Upper lobe of right lung (tissue), 1 donor: Measurements from ENCODE around the gene GPR158. TPM values are rescaled to one million over a fixed set of nuclear protein-coding genes. Genes with fewer than 3 reads are reported as not detected.

ENCODE experiments used
- ATAC-seq: fragments of 200-7000 bp; cut with Tn5 transposase; one replicate; pipeline ENCODE4 v1.9.1; 2020; ENCODE audit warnings: mild to moderate bottlenecking, moderate library complexity
- DNase-seq: peaks from one replicate; pipeline ENCODE4 v3.0.0-alpha.2; 2020
- H3K27ac ChIP-seq: fragments of 200-600 bp; one replicate; pipeline ENCODE4 v1.8.0; 2022
- H3K27me3 ChIP-seq: fragments of 200-600 bp; one replicate; pipeline ENCODE4 v1.8.0; 2022; ENCODE audit warnings: mild to moderate bottlenecking
- H3K36me3 ChIP-seq: fragments of 200-600 bp; one replicate; pipeline ENCODE4 v1.8.0; 2022
- H3K4me1 ChIP-seq: fragments of 200-600 bp; one replicate; pipeline ENCODE4 v1.8.0; 2022
- H3K4me3 ChIP-seq: fragments of 200-600 bp; one replicate; pipeline ENCODE4 v1.8.0; 2022; ENCODE audit warnings: mild to moderate bottlenecking
- H3K9me3 ChIP-seq: fragments of 200-600 bp; one replicate; pipeline ENCODE4 v1.8.0; 2022
- CTCF ChIP-seq: fragments of 200-600 bp; IDR thresholded peaks from one replicate; pipeline ENCODE4 v1.8.0; 2022; ENCODE audit warnings: antibody characterized with exemption
- intact Hi-C: fragments of 100-400 bp; cut with DNase I; formaldehyde crosslinking; loops from one replicate; pipeline ENCODE4 v1.11.0; 2022
- total RNA-seq: library from RNA; stranded (reverse); fragmentation: NEBNext Ultra II Directional; extraction: Animal tissue kit (Norgen Biotek cat#: 25700); gene quantifications from one replicate; pipeline ENCODE4 v1.2.1, GENCODE V29; 2021
- donor health status: DM: no; HTN: yes; CAD: no; lungs with severe emphysema.

GPR158 gene
- total RNA-seq, 1 donor from 2014 or later, result not detected

- no peaks in the 10 kb centered on the region for H3K27me3 ChIP-seq
- intact Hi-C loops, result no loop called here
- H3K9me3 ChIP-seq, result no peaks in the 10 kb centered on the region
- DNase-seq (no peak), ATAC-seq (no peak)
- TF ChIP-seq CTCF, result no peak
- no peaks in the 10 kb centered on the region for H3K36me3 ChIP-seq
- no peak overlapping the region for H3K27ac ChIP-seq
- no peak overlapping the region for H3K4me3 ChIP-seq
- no peaks in the 10 kb centered on the region for H3K4me1 ChIP-seq
These were observed 231.1 kb downstream of the GPR158 start for GRCh38 chr10:25405871-25406270.

GRCh38 chr10:25417611-25418010, 242.8 kb downstream of the GPR158 start:
- intact Hi-C loops, result no loop called here
- Histone ChIP-seq H3K9me3 (no peaks in the 10 kb centered on the region), H3K27me3 (no peaks in the 10 kb centered on the region), H3K4me3 (no peak overlapping the region), H3K27ac (no peak overlapping the region), H3K4me1 (no peaks in the 10 kb centered on the region), H3K36me3 (no peaks in the 10 kb centered on the region)
- no peak for DNase-seq
- TF ChIP-seq CTCF, result no peak
- ATAC-seq, result no peak

- ATAC-seq (no peak), DNase-seq (no peak)
- H3K36me3 ChIP-seq, result no peaks in the 10 kb centered on the region
- H3K27me3 ChIP-seq, result no peaks in the 10 kb centered on the region
- H3K27ac ChIP-seq, result no peak overlapping the region
- no peak for TF ChIP-seq CTCF
- H3K4me3 ChIP-seq, result no peak overlapping the region
- intact Hi-C loops, result no loop called here
- H3K9me3 ChIP-seq, result no peaks in the 10 kb centered on the region
- no peaks in the 10 kb centered on the region for H3K4me1 ChIP-seq
These were observed 251.0 kb downstream of the GPR158 start for GRCh38 chr10:25425776-25426175.

GRCh38 chr10:25436431-25436830, 261.6 kb downstream of the GPR158 start:
- Histone ChIP-seq H3K27me3 (no peaks in the 10 kb centered on the region), H3K9me3 (no peaks in the 10 kb centered on the region), H3K27ac (no peak overlapping the region), H3K4me1 (no peaks in the 10 kb centered on the region), H3K36me3 (no peaks in the 10 kb centered on the region), H3K4me3 (no peak overlapping the region)
- no peak for ATAC-seq
- intact Hi-C loops, result no loop called here
- TF ChIP-seq CTCF, result no peak
- DNase-seq, result no peak

- intact Hi-C loops, result no loop called here
- Histone ChIP-seq H3K36me3 (no peaks in the 10 kb centered on the region), H3K4me3 (no peak overlapping the region), H3K27ac (no peak overlapping the region), H3K27me3 (no peaks in the 10 kb centered on the region), H3K9me3 (no peaks in the 10 kb centered on the region), H3K4me1 (no peaks in the 10 kb centered on the region)
- TF ChIP-seq CTCF, result no peak
- ATAC-seq, result no peak
- DNase-seq, result no peak
These were observed 266.5 kb downstream of the GPR158 start for GRCh38 chr10:25441270-25441669.

- Histone ChIP-seq H3K36me3 (no peaks in the 10 kb centered on the region), H3K27ac (no peak overlapping the region), H3K4me3 (no peak overlapping the region), H3K27me3 (no peaks in the 10 kb centered on the region), H3K9me3 (no peaks in the 10 kb centered on the region), H3K4me1 (no peaks in the 10 kb centered on the region)
- no peak for TF ChIP-seq CTCF
- DNase-seq, result no peak
- ATAC-seq, result no peak
- intact Hi-C loops, result no loop called here
These were observed 269.5 kb downstream of the GPR158 start for GRCh38 chr10:25444266-25444665.
